RCC 7860 (cell line): Measurements from ENCODE around the gene SEMA4D.
A peak's percentile ranks its signal among the peaks of the same experiment; 100 is the strongest.

Source experiments
- DNase-seq: peaks from one replicate; pipeline ENCODE4 v3.0.0-alpha.2; 2015; ENCODE audit warnings: low spot score
- FAIRE-seq: peaks from 2 replicates; lab custom pipeline; 2012; peaks lifted over from hg19 to GRCh38; lab: Jason Lieb, UNC

The SEMA4D gene

GRCh38 chr9:89342948-89343347 is 155.0 kb downstream of the SEMA4D start:
- DNase-seq, result no peak
- no peak for FAIRE-seq

DNA sequence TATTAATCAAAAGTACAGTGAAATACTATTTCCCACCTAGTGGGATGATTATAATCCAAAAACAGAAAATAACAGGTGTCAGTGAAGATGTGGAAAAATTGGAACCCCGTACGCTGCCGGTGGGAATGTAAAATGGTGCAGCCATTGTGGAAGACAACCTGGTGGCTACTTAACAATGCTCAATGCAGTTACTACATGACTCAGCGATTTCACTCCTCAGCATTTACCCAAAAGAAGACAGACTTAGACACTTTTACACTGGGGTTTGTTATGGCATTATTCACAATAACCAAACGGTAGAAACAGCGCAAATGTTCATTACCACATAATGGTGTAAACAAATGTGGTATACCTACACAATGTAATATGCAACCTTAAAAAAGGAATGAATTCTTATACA is 155.7 kb downstream of the SEMA4D start:
- no peak for DNase-seq
- FAIRE-seq, result no peak

GRCh38 chr9:89340332-89340731 is 157.6 kb downstream of the SEMA4D start:
- DNase-seq (no peak), FAIRE-seq (no peak)

DNA sequence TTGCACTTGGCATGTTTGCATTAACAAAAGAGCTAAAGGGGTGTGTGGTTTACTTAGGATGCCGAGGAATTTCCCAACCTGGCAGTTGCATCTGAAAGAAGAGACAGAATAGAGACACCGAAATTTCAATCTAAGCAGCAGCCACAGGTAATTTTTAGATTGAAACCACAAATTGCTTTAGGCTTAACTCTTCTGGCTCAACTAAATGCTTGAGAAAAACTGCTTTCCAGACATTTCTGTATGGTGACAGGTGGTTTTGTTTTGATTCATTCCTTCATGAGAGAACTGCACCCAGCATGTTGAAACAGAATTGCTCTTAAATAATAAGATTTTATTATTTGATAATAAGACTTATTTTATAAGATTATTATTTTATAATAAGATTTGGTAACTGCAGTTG is 158.1 kb downstream of the SEMA4D start:
- DNase-seq, result no peak
- no peak for FAIRE-seq

DNA sequence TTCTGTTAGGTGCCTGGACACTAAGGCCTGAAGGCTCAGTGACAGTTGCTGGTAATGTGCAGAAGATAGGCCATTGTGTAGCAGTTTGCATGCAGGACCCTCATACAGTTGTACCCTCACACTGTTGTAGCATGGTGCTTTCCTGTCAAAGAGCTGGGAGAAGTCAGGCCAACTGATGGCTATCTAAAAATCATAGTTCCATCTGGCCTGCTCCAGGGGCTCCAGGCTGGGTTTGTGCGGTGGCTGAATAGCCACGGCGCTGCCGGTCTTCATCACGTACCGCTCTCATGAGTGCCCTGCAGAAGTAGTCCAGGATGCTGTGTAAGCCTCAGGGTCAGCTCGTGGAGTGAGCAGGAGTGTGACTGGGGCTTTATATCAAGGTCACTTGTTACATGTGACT is 167.4 kb downstream of the SEMA4D start:
- DNase-seq (no peak), FAIRE-seq (no peak)

- DNase-seq, result no peak
- FAIRE-seq, result no peak
Measured at GRCh38 chr9:89329917-89330316, 168.0 kb downstream of the SEMA4D start.

DNA sequence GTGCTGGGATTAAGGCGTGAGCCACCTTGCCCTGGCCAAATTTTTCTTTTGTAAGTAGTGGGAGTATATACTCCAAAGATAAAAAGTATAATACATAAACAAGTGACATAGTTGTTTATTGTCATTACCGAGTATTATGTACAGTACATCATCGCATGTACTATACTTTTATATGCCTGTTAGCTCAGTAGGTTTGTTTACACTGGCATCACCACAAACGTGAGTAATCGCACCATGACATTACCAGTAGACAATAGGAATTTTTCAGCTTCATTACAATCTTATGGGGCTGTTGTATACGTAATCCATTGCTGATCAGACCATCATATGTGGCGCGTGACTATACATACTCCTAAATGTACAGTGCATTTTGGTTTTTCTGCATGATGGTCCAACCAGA is 169.8 kb downstream of the SEMA4D start:
- FAIRE-seq (no peak), DNase-seq (no peak)

DNA sequence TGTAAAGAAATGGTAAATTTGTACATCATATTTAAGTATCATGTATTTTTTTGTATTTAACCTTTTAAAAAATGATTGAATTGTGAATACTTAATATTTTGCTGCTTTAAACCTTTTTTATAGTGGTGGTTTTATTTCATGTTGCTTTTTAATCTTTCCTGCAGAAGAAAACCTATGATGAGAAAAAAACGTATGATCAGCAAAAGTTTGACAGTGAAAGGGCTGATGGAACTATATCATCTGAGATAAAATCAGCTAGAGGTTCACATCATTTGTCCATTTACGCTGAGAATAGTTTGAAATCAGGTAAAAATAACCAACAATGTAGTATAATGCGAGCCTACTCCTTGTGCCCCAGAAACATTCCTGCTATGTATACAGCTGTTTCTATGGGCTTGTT is 172.2 kb downstream of the SEMA4D start:
- DNase-seq (no peak), FAIRE-seq (no peak)

DNA sequence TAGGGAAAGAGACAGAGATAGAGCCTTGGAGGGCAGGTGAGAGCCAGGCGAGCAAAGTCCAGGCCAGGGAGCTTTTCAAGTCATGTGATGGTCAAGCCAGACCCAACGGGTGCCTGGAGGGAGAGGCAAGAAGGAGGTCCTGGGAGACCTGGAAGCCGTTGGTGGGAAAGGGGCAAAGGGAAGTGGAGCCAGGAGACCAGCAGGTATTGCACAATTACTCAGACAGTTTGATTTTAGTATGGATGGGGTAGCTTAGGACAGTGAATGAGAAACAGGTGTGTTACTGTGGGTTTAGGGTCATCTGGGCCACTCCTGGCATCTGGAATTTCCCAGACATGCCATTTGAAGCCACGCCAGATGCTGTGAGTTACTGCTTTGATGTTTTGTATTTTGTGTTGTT is 174.5 kb downstream of the SEMA4D start:
- DNase-seq (no peak), FAIRE-seq (no peak)

GRCh38 chr9:89319015-89319905 is 178.7 kb downstream of the SEMA4D start:
- FAIRE-seq, result no peak

DNA sequence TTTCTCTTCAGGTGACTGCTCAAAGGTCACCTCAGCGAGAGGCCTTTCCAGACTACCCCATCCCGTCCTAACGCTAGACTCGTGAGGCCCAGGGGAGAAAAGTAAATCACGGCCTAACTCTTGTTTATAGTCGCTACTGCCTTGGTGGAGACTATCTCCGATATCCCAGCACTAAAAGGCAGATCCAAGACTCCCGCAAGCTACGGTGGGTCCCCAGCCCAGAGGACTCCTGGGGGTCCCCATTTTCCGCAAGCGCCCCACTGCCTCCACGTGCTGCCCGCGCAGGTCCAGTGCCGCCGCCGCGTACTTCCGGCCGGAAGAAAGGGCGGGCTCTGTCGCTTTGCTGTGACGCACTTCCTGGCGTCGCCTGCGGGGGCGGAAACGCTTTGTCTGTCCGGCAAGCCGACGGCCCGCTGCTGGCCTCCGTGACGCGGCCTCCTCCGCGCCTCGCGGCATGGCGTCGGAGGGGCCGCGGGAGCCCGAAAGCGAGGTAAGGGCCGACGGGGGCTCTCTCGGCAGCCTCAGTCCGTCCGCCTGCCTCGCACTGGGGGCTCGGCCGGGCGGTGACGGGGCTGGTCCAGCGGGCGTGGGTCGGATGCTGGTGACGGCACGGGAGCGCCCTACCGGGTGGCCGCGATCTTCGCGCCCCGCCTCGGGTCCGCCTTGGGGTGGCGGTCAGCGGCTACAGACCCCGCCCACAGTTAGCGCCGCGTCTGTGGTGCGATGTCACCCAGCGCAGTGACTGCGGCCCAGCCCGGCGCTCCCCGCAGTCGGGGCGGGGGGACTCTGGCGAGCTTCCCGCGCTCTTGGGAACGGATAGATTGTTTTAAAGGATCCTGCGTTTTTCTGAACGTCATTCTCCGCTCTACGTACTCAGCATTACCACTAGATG is 179.5 kb downstream of the SEMA4D start, which contains the start of gene SECISBP2:
SECISBP2 (plus strand) TSS at position 378 of the 892 bp plus-strand sequence; CDS start at position 455, 77 bp downstream.
- FAIRE-seq (peak; percentile 89), DNase-seq (peak; percentile 95)

More at GRCh38 chr9:89319015-89319905, 178.7 kb downstream of the SEMA4D start:
- no peak for DNase-seq

GRCh38 chr9:89317282-89317681 is 180.6 kb downstream of the SEMA4D start:
- DNase-seq, result no peak
- FAIRE-seq, result no peak

DNA sequence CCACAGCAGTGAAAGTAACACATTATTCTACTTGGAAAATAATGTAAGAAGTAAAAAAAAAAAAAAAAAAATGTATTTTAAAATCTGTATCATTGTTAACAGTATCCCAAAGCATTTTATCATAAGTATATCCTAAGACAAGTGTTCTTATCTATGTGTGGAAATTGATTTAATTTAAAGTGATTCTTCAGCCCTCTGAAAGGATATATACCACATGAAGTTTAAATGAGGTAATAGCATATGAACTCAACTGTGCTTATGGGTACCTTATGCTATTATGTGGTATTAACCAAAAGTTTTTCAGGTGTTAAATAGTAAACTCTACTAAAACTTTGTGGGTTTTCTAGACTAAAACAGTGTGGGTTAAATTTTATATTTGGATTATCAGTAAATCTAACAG is 182.4 kb downstream of the SEMA4D start:
- FAIRE-seq, result no peak

DNA sequence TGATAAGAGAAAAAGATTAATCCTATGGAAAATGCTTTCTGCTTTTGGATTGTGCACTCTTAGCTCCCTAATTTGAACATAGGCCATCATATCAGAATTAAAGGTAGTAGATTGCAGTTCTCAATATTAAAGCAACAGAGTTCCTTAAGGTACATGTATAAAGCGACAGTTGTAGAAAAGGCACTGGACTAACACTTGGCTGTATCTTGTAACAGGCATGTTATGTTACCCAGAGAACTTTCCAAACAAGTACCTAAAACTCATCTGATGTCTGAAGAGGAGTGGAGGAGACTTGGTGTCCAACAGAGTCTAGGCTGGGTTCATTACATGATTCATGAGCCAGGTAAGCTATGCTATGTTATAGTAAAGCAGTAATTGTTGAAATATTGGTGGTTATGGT is 183.0 kb downstream of the SEMA4D start:
- FAIRE-seq (no peak), DNase-seq (no peak)

More for the DNA sequence above, 182.4 kb downstream of the SEMA4D start:
- no peak for DNase-seq

GRCh38 chr9:89313842-89314241 is 184.1 kb downstream of the SEMA4D start:
- FAIRE-seq (no peak), DNase-seq (no peak)

- DNase-seq (peak; percentile 32), FAIRE-seq (no peak)
Measured at GRCh38 chr9:89312222-89312571, 185.7 kb downstream of the SEMA4D start.

GRCh38 chr9:89311346-89312221 is 186.3 kb downstream of the SEMA4D start:
- FAIRE-seq, result no peak

More at GRCh38 chr9:89311346-89312221, 186.3 kb downstream of the SEMA4D start:
- no peak for DNase-seq
